AG20443 (cell line): ENCODE data around the gene NAV2.

Experiments
- DNase-seq: peaks from one replicate; pipeline ENCODE4 v3.0.0; 2012; ENCODE audit warnings: low spot score, mixed read lengths

NAV2 gene

GRCh38 chr11:20017320-20017719 is 304.7 kb downstream of the NAV2 start:
- no peak for DNase-seq

- no peak for DNase-seq
Measured at GRCh38 chr11:20020198-20020597, 307.6 kb downstream of the NAV2 start.

GRCh38 chr11:20020716-20021115 is 308.1 kb downstream of the NAV2 start:
- no peak for DNase-seq

GRCh38 chr11:20021212-20021611 is 308.6 kb downstream of the NAV2 start:
- no peak for DNase-seq

GRCh38 chr11:20021771-20022362 is 309.2 kb downstream of the NAV2 start:
- DNase-seq, result no peak

GRCh38 chr11:20022363-20023081 is 309.9 kb downstream of the NAV2 start:
- no peak for DNase-seq

- no peak for DNase-seq
Measured at GRCh38 chr11:20023082-20023426, 310.4 kb downstream of the NAV2 start.

GRCh38 chr11:20024172-20024935 is 311.7 kb downstream of the NAV2 start:
- DNase-seq, result no peak

- no peak for DNase-seq
Measured at GRCh38 chr11:20025332-20025840, 312.7 kb downstream of the NAV2 start.

- DNase-seq, result no peak
Measured at GRCh38 chr11:20026629-20027555, 314.3 kb downstream of the NAV2 start.

- DNase-seq, result no peak
Measured at GRCh38 chr11:20027556-20028013, 314.9 kb downstream of the NAV2 start.

- no peak for DNase-seq
Measured at GRCh38 chr11:20029193-20029592, 316.6 kb downstream of the NAV2 start.

- DNase-seq, result no peak
Measured at GRCh38 chr11:20030472-20030871, 317.8 kb downstream of the NAV2 start.

GRCh38 chr11:20031155-20032001 is 318.7 kb downstream of the NAV2 start:
- DNase-seq, result peak; percentile 82

- DNase-seq, result no peak
Measured at GRCh38 chr11:20032127-20032526, 319.5 kb downstream of the NAV2 start.

- DNase-seq, result no peak
Measured at GRCh38 chr11:20032577-20033260, 320.1 kb downstream of the NAV2 start.

- no peak for DNase-seq
Measured at GRCh38 chr11:20033806-20034205, 321.2 kb downstream of the NAV2 start.

GRCh38 chr11:20034941-20035340 is 322.3 kb downstream of the NAV2 start:
- no peak for DNase-seq

- no peak for DNase-seq
Measured at GRCh38 chr11:20035375-20035700, 322.7 kb downstream of the NAV2 start.
